ENCODE measurements around the gene FKBP1A.

FKBP1A gene

GRCh38 chr20:1392693-1393506 lies at the start of gene FKBP1A:
Gene FKBP1A, minus strand, starts transcription at chr20:1393054. Its CDS starts 56 bp downstream, at chr20:1392998.
- peak; percentile 91 for DNase-seq

- DNase-seq, result no peak
Observed at GRCh38 chr20:1442304-1442703, 49.5 kb upstream of the FKBP1A start.

- DNase-seq, result no peak
Observed at GRCh38 chr20:1441133-1441532, 48.3 kb upstream of the FKBP1A start.

- no peak for DNase-seq
Observed at GRCh38 chr20:1440024-1440423, 47.2 kb upstream of the FKBP1A start.

GRCh38 chr20:1438361-1438760 lies 45.5 kb upstream of the FKBP1A start:
- DNase-seq, result peak; percentile 37

- DNase-seq, result peak; percentile 68
Observed at GRCh38 chr20:1437235-1437904, 44.5 kb upstream of the FKBP1A start.

GRCh38 chr20:1436263-1436662 lies 43.4 kb upstream of the FKBP1A start:
- DNase-seq, result no peak

- no peak for DNase-seq
Observed at GRCh38 chr20:1435337-1435699, 42.5 kb upstream of the FKBP1A start.

GRCh38 chr20:1434571-1435336 lies 41.9 kb upstream of the FKBP1A start:
- peak; percentile 96 for DNase-seq

- DNase-seq, result no peak
Observed at GRCh38 chr20:1431158-1431557, 38.3 kb upstream of the FKBP1A start.

GRCh38 chr20:1430004-1430451 lies 37.2 kb upstream of the FKBP1A start:
- DNase-seq, result no peak

- DNase-seq, result no peak
Observed at GRCh38 chr20:1429143-1429728, 36.4 kb upstream of the FKBP1A start.

- no peak for DNase-seq
Observed at GRCh38 chr20:1427457-1428054, 34.7 kb upstream of the FKBP1A start.

GRCh38 chr20:1426231-1426849 lies 33.5 kb upstream of the FKBP1A start:
- no peak for DNase-seq

GRCh38 chr20:1424336-1424735 lies 31.5 kb upstream of the FKBP1A start:
- DNase-seq, result no peak

GRCh38 chr20:1423625-1424106 lies 30.8 kb upstream of the FKBP1A start:
- DNase-seq, result peak; percentile 70

GRCh38 chr20:1423206-1423605 lies 30.4 kb upstream of the FKBP1A start:
- DNase-seq, result no peak

- DNase-seq, result no peak
Observed at GRCh38 chr20:1422753-1423152, 29.9 kb upstream of the FKBP1A start.

GRCh38 chr20:1420066-1420465 lies 27.2 kb upstream of the FKBP1A start:
- no peak for DNase-seq

GRCh38 chr20:1418350-1418749 lies 25.5 kb upstream of the FKBP1A start:
- DNase-seq, result no peak

- DNase-seq, result no peak
Observed at GRCh38 chr20:1417790-1418189, 24.9 kb upstream of the FKBP1A start.

- DNase-seq, result no peak
Observed at GRCh38 chr20:1417273-1417672, 24.4 kb upstream of the FKBP1A start.
